Measurements from ENCODE around the gene ZNF772.
A peak's percentile ranks its signal among the peaks of the same experiment; 100 is the strongest.
"Not testable (repeated sequence)": the region's sequence is repeated elsewhere in the genome, so short reads cannot be mapped to it uniquely, and the experiment has no call there.

Gene ZNF772

DNA sequence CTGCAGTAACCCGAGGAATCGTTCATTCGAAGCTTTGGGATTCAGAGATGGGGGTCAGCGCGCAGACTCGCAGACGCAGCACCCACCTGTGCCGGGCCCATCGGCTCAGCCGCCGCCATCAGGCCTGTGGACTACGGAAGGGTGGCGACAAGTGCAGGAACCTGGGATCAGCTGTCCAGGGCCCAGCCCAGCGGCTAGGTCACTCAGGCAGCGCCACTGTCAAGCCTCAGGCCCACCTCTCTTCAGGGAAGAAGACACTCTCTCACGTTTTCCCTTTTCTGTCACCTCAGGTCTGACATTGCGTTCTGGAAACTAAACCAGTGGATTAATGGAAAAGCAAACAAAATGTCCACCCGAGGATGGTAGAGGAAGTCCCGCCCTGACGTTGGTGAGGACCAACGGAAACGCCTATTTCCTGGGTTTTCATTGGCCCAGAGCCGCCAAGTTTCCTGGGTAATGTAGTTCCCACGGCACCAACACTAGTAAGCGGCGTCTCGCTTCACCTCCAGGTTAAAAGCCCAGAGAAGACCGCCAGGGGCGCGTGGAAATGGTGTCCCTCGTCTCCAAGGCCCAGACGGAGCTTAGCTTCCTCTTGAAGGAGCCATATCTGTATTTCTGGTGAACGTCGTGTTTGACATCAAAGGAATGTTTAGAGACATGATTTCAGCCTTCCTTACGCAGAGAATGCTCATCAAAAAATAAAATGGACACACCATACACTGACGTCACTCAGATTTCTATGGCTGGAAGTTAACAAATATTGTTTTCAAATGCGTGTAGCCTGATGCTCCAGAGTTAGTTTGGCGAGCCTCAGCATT lies at the start of gene ZNF772:
Gene ZNF772 (minus strand): TSS at position 376 of the 818 bp plus-strand sequence. CDS start 257 bp downstream, at position 119.
- peak; percentile 96 for DNase-seq
- Histone ChIP-seq H3K27me3 (replicated peaks) (no peaks in the 10 kb centered on the region), H3K4me3 (ENCODE audit: low read depth, low read length) (peak within 1 kb of the TSS; percentile 90), H3K27ac (peak within 1 kb of the TSS; percentile 42), H3K36me3 (replicated peaks) (peaks cover 32% of the 10 kb centered on the region)
- peak; percentile 74 for TF ChIP-seq CTCF (IDR thresholded peaks at IDR 0.05; ENCODE audit: low read depth, low read length, missing control alignments)
- in situ Hi-C loops (cut with HindIII; ENCODE audit: low pct_ligation_motif_present, low sequenced_read_pairs), result no loop called here

GRCh38 chr19:57518021-57518420 lies 40.7 kb upstream of the ZNF772 start:
- H3K27ac ChIP-seq; H3K36me3 ChIP-seq (replicated peaks); H3K4me3 ChIP-seq (ENCODE audit: low read depth, low read length); H3K27me3 ChIP-seq (replicated peaks); DNase-seq; in situ Hi-C loops (cut with HindIII; ENCODE audit: low pct_ligation_motif_present, low sequenced_read_pairs): not testable (repeated sequence)

- no peak overlapping the region for H3K27ac ChIP-seq
- TF ChIP-seq CTCF (IDR thresholded peaks at IDR 0.05; ENCODE audit: low read depth, low read length, missing control alignments), result no peak
- H3K4me3 ChIP-seq (ENCODE audit: low read depth, low read length), result no peak overlapping the region
- no peak for DNase-seq
- no peaks in the 10 kb centered on the region for H3K27me3 ChIP-seq (replicated peaks)
- no peaks in the 10 kb centered on the region for H3K36me3 ChIP-seq (replicated peaks)
- in situ Hi-C loops (cut with HindIII; ENCODE audit: low pct_ligation_motif_present, low sequenced_read_pairs), result no loop called here
These were observed 37.9 kb upstream of the ZNF772 start for GRCh38 chr19:57515255-57515654.

GRCh38 chr19:57512845-57513244 lies 35.5 kb upstream of the ZNF772 start:
- H3K4me3 ChIP-seq (ENCODE audit: low read depth, low read length), result no peak overlapping the region
- no peak for TF ChIP-seq CTCF (IDR thresholded peaks at IDR 0.05; ENCODE audit: low read depth, low read length, missing control alignments)
- DNase-seq, result no peak
- H3K36me3 ChIP-seq (replicated peaks), result no peaks in the 10 kb centered on the region
- in situ Hi-C loops (cut with HindIII; ENCODE audit: low pct_ligation_motif_present, low sequenced_read_pairs), result no loop called here
- no peaks in the 10 kb centered on the region for H3K27me3 ChIP-seq (replicated peaks)
- H3K27ac ChIP-seq, result no peak overlapping the region

DNA sequence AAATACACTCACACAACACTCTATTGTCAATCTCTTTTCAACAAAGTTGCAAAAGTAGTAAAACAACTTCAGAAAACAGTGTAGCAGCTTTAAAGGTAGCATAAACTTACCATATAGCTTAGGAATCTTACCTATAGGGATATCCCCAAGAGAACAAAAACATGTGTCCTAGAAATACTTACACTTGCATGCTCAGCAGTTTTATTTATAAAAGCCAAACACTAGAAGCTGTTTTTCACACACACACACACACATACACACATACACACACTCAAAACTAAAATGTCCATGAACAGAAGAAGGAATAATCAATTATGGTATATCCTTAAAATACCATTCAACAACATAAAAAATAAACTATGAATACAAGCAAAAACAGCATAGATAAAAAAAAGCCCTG lies 34.1 kb upstream of the ZNF772 start:
- in situ Hi-C loops (cut with HindIII; ENCODE audit: low pct_ligation_motif_present, low sequenced_read_pairs), result no loop called here
- no peak for DNase-seq
- no peak overlapping the region for H3K27ac ChIP-seq
- H3K27me3 ChIP-seq (replicated peaks), result no peaks in the 10 kb centered on the region
- no peak overlapping the region for H3K4me3 ChIP-seq (ENCODE audit: low read depth, low read length)
- no peak for TF ChIP-seq CTCF (IDR thresholded peaks at IDR 0.05; ENCODE audit: low read depth, low read length, missing control alignments)
- H3K36me3 ChIP-seq (replicated peaks), result peaks cover 12% of the 10 kb centered on the region

GRCh38 chr19:57506163-57506562 lies 28.8 kb upstream of the ZNF772 start:
- in situ Hi-C loops (cut with HindIII; ENCODE audit: low pct_ligation_motif_present, low sequenced_read_pairs), result no loop called here
- H3K36me3 ChIP-seq (replicated peaks), result peaks cover 29% of the 10 kb centered on the region
- H3K4me3 ChIP-seq (ENCODE audit: low read depth, low read length), result no peak overlapping the region
- no peak for DNase-seq
- TF ChIP-seq CTCF (IDR thresholded peaks at IDR 0.05; ENCODE audit: low read depth, low read length, missing control alignments), result no peak
- no peak overlapping the region for H3K27ac ChIP-seq
- no peaks in the 10 kb centered on the region for H3K27me3 ChIP-seq (replicated peaks)

DNA sequence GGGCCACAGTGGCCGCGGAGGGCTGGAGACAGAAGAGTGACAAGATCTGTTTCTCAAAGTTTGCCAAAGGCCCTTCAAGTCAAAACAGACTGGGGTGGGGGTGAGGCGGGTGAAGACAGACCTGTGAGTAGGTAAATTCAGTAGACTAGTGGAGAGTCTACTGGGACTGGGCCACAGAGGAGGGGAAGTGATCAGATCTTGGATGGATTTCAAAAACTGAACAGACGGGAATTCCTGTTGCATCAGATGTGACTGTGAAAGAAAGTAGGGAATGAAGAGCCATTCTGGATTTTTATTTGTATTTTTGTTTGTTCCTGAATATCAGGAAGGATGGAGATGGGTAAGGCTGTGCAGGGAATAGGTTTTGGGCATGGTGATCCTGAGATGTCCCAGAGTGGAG lies 23.0 kb upstream of the ZNF772 start:
- H3K36me3 ChIP-seq (replicated peaks); H3K27me3 ChIP-seq (replicated peaks); in situ Hi-C loops (cut with HindIII; ENCODE audit: low pct_ligation_motif_present, low sequenced_read_pairs); H3K27ac ChIP-seq: not testable (repeated sequence)
- H3K4me3 ChIP-seq (ENCODE audit: low read depth, low read length), result peak overlapping the region; percentile 24
- peak; percentile 25 for DNase-seq

DNA sequence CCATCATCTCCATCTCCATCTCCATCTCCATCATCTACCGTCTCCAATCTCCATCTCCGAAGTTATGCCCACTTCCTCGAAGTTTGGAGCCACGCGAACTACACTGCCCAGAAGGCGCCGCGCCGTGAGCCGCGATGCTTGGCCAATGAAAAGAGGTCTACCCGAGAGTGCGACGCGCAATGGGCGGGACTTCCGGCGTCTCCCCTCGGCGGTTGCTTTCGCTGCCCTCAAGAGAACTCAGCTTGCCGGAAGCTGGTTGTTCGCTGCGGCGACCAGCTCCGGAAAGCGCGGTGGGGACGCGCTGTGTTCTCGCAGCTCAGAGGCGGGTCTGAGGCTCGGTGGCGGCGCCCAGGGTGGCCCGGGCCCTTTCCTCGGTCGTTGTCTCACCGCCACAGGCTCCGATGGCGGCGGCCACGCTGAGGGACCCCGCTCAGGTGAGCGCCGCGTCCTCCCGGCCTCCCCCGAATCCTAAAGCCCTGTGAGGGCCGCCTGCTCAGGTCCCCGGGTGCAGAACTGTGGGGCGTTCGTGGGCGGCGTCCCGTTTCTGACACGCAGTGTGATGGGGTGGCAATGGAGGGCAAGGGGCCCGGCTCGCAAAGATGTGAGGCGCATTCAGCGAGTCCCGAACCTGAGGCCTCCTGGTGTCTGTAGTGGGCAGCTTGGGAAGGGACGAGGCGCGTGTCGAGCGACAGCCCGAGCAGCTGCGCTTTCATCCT lies 22.5 kb upstream of the ZNF772 start, which contains the start of gene ZNF773:
Gene ZNF773 (plus strand): TSS at position 259 of the 716 bp plus-strand sequence. CDS start 143 bp downstream, at position 402.
- in situ Hi-C loops (cut with HindIII; ENCODE audit: low pct_ligation_motif_present, low sequenced_read_pairs), result not testable (repeated sequence)

GRCh38 chr19:57499332-57499679 lies 21.9 kb upstream of the ZNF772 start:
- DNase-seq; in situ Hi-C loops (cut with HindIII; ENCODE audit: low pct_ligation_motif_present, low sequenced_read_pairs); H3K27ac ChIP-seq; H3K4me3 ChIP-seq (ENCODE audit: low read depth, low read length); H3K36me3 ChIP-seq (replicated peaks); H3K27me3 ChIP-seq (replicated peaks): not testable (repeated sequence)

More for the DNA sequence above, 22.5 kb upstream of the ZNF772 start, which contains the start of gene ZNF773:
- H3K27me3 ChIP-seq (replicated peaks); H3K36me3 ChIP-seq (replicated peaks): not testable (repeated sequence)
- peak; percentile 95 for DNase-seq
- Histone ChIP-seq H3K4me3 (ENCODE audit: low read depth, low read length) (peak within 1 kb of the TSS; percentile 70), H3K27ac (peak within 1 kb of the TSS; percentile 86)

All from brain microvascular endothelial cell (primary cell).